Measurements from ENCODE around the gene LRRC8E. TPM values are rescaled to one million over a fixed set of nuclear protein-coding genes. Genes with fewer than 3 reads are reported as not detected.
A peak's percentile ranks its signal among the peaks of the same experiment; 100 is the strongest.

The LRRC8E gene
- total RNA-seq, 1 experiment from 2014 or later = 24.1 TPM

DNA sequence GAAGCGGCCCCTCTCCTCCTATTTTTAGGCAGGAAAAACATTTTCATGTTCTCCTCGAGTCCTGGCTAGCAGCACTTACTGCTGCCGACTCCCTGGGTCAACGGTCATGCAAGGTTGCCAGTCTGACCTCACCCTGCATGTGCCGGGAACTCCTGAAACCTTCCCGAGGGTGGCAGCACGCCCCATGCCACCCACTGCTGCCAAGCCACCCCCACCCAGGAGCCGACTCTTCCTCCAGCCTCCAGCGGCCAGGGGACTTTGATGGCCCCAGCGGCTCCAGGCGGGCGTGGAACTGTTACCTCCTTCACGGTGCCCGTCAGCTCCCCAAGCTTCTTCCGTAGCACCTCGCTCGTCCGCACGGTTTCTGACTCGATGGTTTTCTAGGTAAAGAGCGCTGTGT is 46.5 kb downstream of the LRRC8E start:
- H2AFZ ChIP-seq = no peak overlapping the region
- TF ChIP-seq EZH2 (IDR thresholded peaks at IDR 0.05; ENCODE audit: low read depth) = no peak
- no peak for TF ChIP-seq CTCF (conservative IDR thresholded peaks at IDR 0.05)
- intact Hi-C loops (cut with micrococcal nuclease; ENCODE audit: unreplicated experiment) = no loop called here
- DNase-seq = no peak
- H3K9me3 ChIP-seq (ENCODE audit: insufficient read depth, low read depth) = no peaks in the 10 kb centered on the region
- H4K20me1 ChIP-seq (ENCODE audit: insufficient read depth) = peaks cover 11% of the 10 kb centered on the region
- peaks cover 8% of the 10 kb centered on the region for H3K4me1 ChIP-seq (replicated peaks; ENCODE audit: insufficient read depth)
- ChIA-PET CTCF (interaction anchor here (0.6 kb wide), 1 partner anchor 332 kb away, joined by 6 read pairs; no protein-coding TSS in a partner anchor), POLR2A (ENCODE audit: unreplicated experiment) (no interaction called here)
- H3K4me3 ChIP-seq = no peak overlapping the region
- peaks cover 21% of the 10 kb centered on the region for H3F3A ChIP-seq (ENCODE audit: insufficient read depth, low read depth)
- no TSS peak for BruUV-seq (replicated peaks)
- no peak overlapping the region for H3K4me2 ChIP-seq
- no peak overlapping the region for H3K27ac ChIP-seq
- H3K36me3 ChIP-seq (ENCODE audit: low read depth) = peaks cover 42% of the 10 kb centered on the region
- H3K79me2 ChIP-seq (ENCODE audit: low read depth) = peaks cover 4% of the 10 kb centered on the region
- no peaks in the 10 kb centered on the region for H3K9me2 ChIP-seq (ENCODE audit: insufficient read depth)
- H3K27me3 ChIP-seq (ENCODE audit: insufficient read depth, low read depth) = no peaks in the 10 kb centered on the region

GRCh38 chr19:7940841-7941240 is 52.5 kb downstream of the LRRC8E start:
- intact Hi-C loops (cut with micrococcal nuclease; ENCODE audit: unreplicated experiment) = loop anchor here (5.0 kb wide), 1 partner anchor 176 kb away; no protein-coding TSS in a partner anchor
- no peak for DNase-seq
- Histone ChIP-seq H3K79me2 (ENCODE audit: low read depth) (peaks cover 46% of the 10 kb centered on the region), H3K27me3 (ENCODE audit: insufficient read depth, low read depth) (no peaks in the 10 kb centered on the region), H3K4me3 (no peak overlapping the region), H3K9me3 (ENCODE audit: insufficient read depth, low read depth) (no peaks in the 10 kb centered on the region), H3F3A (ENCODE audit: insufficient read depth, low read depth) (peaks cover 17% of the 10 kb centered on the region; the same call in 1 of the 2 replicates), H3K9me2 (ENCODE audit: insufficient read depth) (no peaks in the 10 kb centered on the region), H3K36me3 (ENCODE audit: low read depth) (peaks cover 37% of the 10 kb centered on the region), H4K20me1 (ENCODE audit: insufficient read depth) (peaks cover 15% of the 10 kb centered on the region), H3K4me1 (replicated peaks; ENCODE audit: insufficient read depth) (peaks cover 17% of the 10 kb centered on the region), H2AFZ (no peak overlapping the region), H3K27ac (no peak overlapping the region), H3K4me2 (no peak overlapping the region)
- POLR2A ChIA-PET (ENCODE audit: unreplicated experiment) = no interaction called here
- TF ChIP-seq CTCF (conservative IDR thresholded peaks at IDR 0.05) (no peak), EZH2 (IDR thresholded peaks at IDR 0.05; ENCODE audit: low read depth) (no peak)
- BruUV-seq (replicated peaks) = no TSS peak
- CTCF ChIA-PET = no interaction called here

- Histone ChIP-seq H4K20me1 (ENCODE audit: insufficient read depth) (peaks cover 15% of the 10 kb centered on the region), H2AFZ (no peak overlapping the region), H3K9me3 (ENCODE audit: insufficient read depth, low read depth) (no peaks in the 10 kb centered on the region), H3K27me3 (ENCODE audit: insufficient read depth, low read depth) (no peaks in the 10 kb centered on the region), H3K4me1 (replicated peaks; ENCODE audit: insufficient read depth) (peaks cover 17% of the 10 kb centered on the region), H3K9me2 (ENCODE audit: insufficient read depth) (no peaks in the 10 kb centered on the region), H3K36me3 (ENCODE audit: low read depth) (peaks cover 27% of the 10 kb centered on the region), H3K79me2 (ENCODE audit: low read depth) (peaks cover 46% of the 10 kb centered on the region), H3K4me3 (peak overlapping the region; percentile 87), H3K4me2 (peak overlapping the region; percentile 77), H3F3A (ENCODE audit: insufficient read depth, low read depth) (peaks cover 17% of the 10 kb centered on the region; the same call in 1 of the 2 replicates), H3K27ac (peak overlapping the region; percentile 91; the same call in 1 of the 2 replicates)
- intact Hi-C loops (cut with micrococcal nuclease; ENCODE audit: unreplicated experiment) = loop anchor here (5.0 kb wide), 1 partner anchor 175 kb away; no protein-coding TSS in a partner anchor
- ChIA-PET POLR2A (ENCODE audit: unreplicated experiment) (no interaction called here), CTCF (interaction anchor here (2.9 kb wide), 1 partner anchor 13 kb away, joined by 25 read pairs; no protein-coding TSS in a partner anchor)
- TF ChIP-seq CTCF (conservative IDR thresholded peaks at IDR 0.05) (no peak), EZH2 (IDR thresholded peaks at IDR 0.05; ENCODE audit: low read depth) (no peak)
- DNase-seq = no peak
- TSS peak; percentile 43 for BruUV-seq (replicated peaks)
Measured at GRCh38 chr19:7941895-7942596, 53.7 kb downstream of the LRRC8E start.
